Thyroid gland (tissue), 4 donors: ENCODE measurements around the gene AK1.

ENCODE experiments used
- POLR2A ChIP-seq, 2 donors: fragments of 450-650 bp; IDR thresholded peaks; one replicate each; pipeline ENCODE4 v1.6.1; 2017; ENCODE audit warnings: antibody characterized with exemption in 2 of 2, mild to moderate bottlenecking in 2 of 2, moderate library complexity in 1 of 2
- TF ChIP-seq, protein P1 (sequence below), 6 experiments: fragments of 200-600 bp in 3 of 6; fragments of 450-650 bp in 3 of 6; sonication (generic) in 3 of 6; IDR thresholded peaks; one replicate each; pipeline ENCODE4 v1.5.1; 2016 to 2019; ENCODE audit warnings: antibody characterized with exemption in 6 of 6, mild to moderate bottlenecking in 2 of 6, inconsistent platforms in 1 of 6, moderate library complexity in 1 of 6

DNA sequence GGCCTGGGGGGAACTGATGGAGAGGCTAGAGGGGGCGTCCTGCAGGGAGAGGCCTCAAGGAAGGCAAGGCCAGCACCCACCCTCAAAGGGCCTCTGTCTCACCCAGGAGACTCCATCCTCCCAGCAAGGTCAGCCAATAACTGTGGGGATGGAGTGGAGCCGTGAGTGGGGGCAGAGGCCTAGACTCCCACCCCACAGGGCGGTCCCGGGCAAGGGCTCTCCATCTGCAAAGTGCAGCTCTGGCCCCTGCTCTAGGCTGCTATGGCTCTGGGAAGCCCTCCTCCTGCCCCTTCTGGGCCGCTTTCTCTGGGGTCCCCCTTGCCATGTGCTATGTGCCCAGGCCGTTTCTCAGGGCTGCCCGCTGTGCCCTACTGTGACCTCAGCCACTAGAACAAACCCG, 60.7 kb downstream of the AK1 start:
- TF ChIP-seq, protein P1, sequence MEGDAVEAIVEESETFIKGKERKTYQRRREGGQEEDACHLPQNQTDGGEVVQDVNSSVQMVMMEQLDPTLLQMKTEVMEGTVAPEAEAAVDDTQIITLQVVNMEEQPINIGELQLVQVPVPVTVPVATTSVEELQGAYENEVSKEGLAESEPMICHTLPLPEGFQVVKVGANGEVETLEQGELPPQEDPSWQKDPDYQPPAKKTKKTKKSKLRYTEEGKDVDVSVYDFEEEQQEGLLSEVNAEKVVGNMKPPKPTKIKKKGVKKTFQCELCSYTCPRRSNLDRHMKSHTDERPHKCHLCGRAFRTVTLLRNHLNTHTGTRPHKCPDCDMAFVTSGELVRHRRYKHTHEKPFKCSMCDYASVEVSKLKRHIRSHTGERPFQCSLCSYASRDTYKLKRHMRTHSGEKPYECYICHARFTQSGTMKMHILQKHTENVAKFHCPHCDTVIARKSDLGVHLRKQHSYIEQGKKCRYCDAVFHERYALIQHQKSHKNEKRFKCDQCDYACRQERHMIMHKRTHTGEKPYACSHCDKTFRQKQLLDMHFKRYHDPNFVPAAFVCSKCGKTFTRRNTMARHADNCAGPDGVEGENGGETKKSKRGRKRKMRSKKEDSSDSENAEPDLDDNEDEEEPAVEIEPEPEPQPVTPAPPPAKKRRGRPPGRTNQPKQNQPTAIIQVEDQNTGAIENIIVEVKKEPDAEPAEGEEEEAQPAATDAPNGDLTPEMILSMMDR (IDR thresholded peaks at IDR 0.05): no peak
- TF ChIP-seq POLR2A (IDR thresholded peaks at IDR 0.05): no peak
